WI38 (cell line): ENCODE results near the gene SYNJ2.

Source experiments
- H3K4me3 ChIP-seq: 2 replicates; pipeline ENCODE4 v1.5.1; 2011; ENCODE audit warnings: low read depth, mild to moderate bottlenecking, control low read depth, low read length
- CTCF ChIP-seq: IDR thresholded peaks from 2 replicates; pipeline ENCODE4 v1.5.1; 2012; ENCODE audit warnings: low read depth, mild to moderate bottlenecking, control low read depth, low read length

The SYNJ2 gene

GRCh38 chr6:158009114-158009891 is 27.6 kb downstream of the SYNJ2 start:
- H3K4me3 ChIP-seq = no peak overlapping the region
- no peak for TF ChIP-seq CTCF

- TF ChIP-seq CTCF = no peak
Measured at GRCh38 chr6:158009935-158010585, 28.4 kb downstream of the SYNJ2 start.

GRCh38 chr6:158010591-158011477 is 29.2 kb downstream of the SYNJ2 start:
- no peak for TF ChIP-seq CTCF

More at GRCh38 chr6:158009935-158010585, 28.4 kb downstream of the SYNJ2 start:
- no peak overlapping the region for H3K4me3 ChIP-seq

GRCh38 chr6:158011478-158011920 is 29.8 kb downstream of the SYNJ2 start:
- H3K4me3 ChIP-seq = no peak overlapping the region
- no peak for TF ChIP-seq CTCF

More at GRCh38 chr6:158010591-158011477, 29.2 kb downstream of the SYNJ2 start:
- H3K4me3 ChIP-seq = no peak overlapping the region

- no peak overlapping the region for H3K4me3 ChIP-seq
- no peak for TF ChIP-seq CTCF
Measured at GRCh38 chr6:158011980-158012566, 30.4 kb downstream of the SYNJ2 start.

GRCh38 chr6:158013904-158014504 is 32.3 kb downstream of the SYNJ2 start:
- no peak for TF ChIP-seq CTCF
- no peak overlapping the region for H3K4me3 ChIP-seq
